GM21723 (cell line): Measurements from ENCODE around the gene EXOC4.
"Not testable (repeated sequence)": the region's sequence is repeated elsewhere in the genome, so short reads cannot be mapped to it uniquely, and the experiment has no call there.

Source experiments
- ATAC-seq: cut with Tn5 transposase; IDR thresholded peaks from one replicate; pipeline ENCODE4 v1.9.1; 2021; ENCODE audit warnings: mild to moderate bottlenecking, moderate library complexity; ENCODE audit not compliant: unreplicated experiment

EXOC4 gene

GRCh38 chr7:133957845-133958244 lies 705.0 kb downstream of the EXOC4 start:
- ATAC-seq, result no peak

- ATAC-seq, result no peak
Observed at GRCh38 chr7:133958822-133959221, 705.9 kb downstream of the EXOC4 start.

- ATAC-seq, result no peak
Observed at GRCh38 chr7:133959505-133959904, 706.6 kb downstream of the EXOC4 start.

GRCh38 chr7:133961724-133962123 lies 708.8 kb downstream of the EXOC4 start:
- ATAC-seq, result no peak

- ATAC-seq, result no peak
Observed at GRCh38 chr7:133962646-133963045, 709.8 kb downstream of the EXOC4 start.

GRCh38 chr7:133963629-133964028 lies 710.8 kb downstream of the EXOC4 start:
- no peak for ATAC-seq

GRCh38 chr7:133971625-133972024 lies 718.7 kb downstream of the EXOC4 start:
- ATAC-seq, result no peak

GRCh38 chr7:133973710-133974109 lies 720.8 kb downstream of the EXOC4 start:
- no peak for ATAC-seq

- ATAC-seq, result no peak
Observed at GRCh38 chr7:133975130-133975529, 722.3 kb downstream of the EXOC4 start.

- ATAC-seq, result no peak
Observed at GRCh38 chr7:133976140-133976539, 723.3 kb downstream of the EXOC4 start.

GRCh38 chr7:133977409-133978274 lies 724.8 kb downstream of the EXOC4 start:
- no peak for ATAC-seq

- ATAC-seq, result no peak
Observed at GRCh38 chr7:133978502-133979295, 725.8 kb downstream of the EXOC4 start.

GRCh38 chr7:133980804-133981203 lies 727.9 kb downstream of the EXOC4 start:
- ATAC-seq, result no peak

GRCh38 chr7:133983685-133984419 lies 731.0 kb downstream of the EXOC4 start:
- ATAC-seq, result no peak

GRCh38 chr7:133985300-133985699 lies 732.4 kb downstream of the EXOC4 start:
- ATAC-seq, result no peak

- no peak for ATAC-seq
Observed at GRCh38 chr7:133987582-133987981, 734.7 kb downstream of the EXOC4 start.

- ATAC-seq, result no peak
Observed at GRCh38 chr7:133993547-133993946, 740.7 kb downstream of the EXOC4 start.

GRCh38 chr7:133994100-133994499 lies 741.2 kb downstream of the EXOC4 start:
- not testable (repeated sequence) for ATAC-seq

- ATAC-seq, result no peak
Observed at GRCh38 chr7:133997463-133997862, 744.6 kb downstream of the EXOC4 start.

- ATAC-seq, result no peak
Observed at GRCh38 chr7:133999178-133999577, 746.3 kb downstream of the EXOC4 start.

- no peak for ATAC-seq
Observed at GRCh38 chr7:134004829-134005505, 752.1 kb downstream of the EXOC4 start.
